ENCODE measurements around the gene PRSS16. TPM values are rescaled to one million over a fixed set of nuclear protein-coding genes. Genes with fewer than 3 reads are reported as not detected.

Gene PRSS16
- total RNA-seq, 1 donor, result not detected

DNA sequence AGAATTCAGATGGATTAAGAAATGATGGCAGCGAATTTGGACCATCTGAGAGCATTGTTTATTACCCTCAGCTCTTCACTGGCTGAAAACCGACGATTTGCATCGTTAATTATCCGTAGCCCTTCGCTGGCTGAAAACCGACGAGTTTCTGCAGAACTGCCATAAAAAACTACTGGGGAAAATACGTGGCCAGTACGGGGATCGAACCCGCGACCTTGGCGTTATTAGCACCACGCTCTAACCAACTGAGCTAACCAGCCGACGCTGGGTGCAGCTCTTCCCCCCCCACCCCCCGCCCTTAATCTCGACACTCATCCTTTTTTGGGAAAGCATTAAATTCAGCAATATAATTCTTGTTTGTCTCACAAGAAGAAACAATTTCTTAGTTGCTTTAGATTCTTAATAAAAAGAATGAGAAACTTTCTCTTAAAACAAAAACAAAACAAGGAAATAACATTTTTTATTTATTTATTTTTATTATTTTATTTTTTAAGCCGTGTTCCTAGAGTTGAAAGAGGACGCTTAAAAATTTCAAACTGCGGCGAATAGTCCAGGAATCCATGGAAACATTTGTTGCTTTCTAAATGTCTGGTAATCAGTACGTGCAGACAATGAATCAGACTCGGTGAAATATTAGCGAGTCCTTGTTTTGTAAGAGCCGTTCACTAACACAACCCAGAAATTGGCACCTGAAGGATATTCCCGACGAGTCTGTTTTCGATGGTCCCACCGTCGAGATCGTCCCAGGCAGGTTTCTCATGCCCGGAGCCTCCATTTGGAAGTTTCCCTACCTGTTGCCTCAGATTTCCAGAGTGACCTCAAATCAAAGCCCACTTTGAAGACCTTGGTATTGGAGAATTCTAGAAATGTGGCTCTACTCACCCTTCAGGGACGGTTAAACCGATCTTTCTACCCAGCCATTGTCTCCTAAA lies 27.8 kb downstream of the PRSS16 start:
- TF ChIP-seq, protein P1, sequence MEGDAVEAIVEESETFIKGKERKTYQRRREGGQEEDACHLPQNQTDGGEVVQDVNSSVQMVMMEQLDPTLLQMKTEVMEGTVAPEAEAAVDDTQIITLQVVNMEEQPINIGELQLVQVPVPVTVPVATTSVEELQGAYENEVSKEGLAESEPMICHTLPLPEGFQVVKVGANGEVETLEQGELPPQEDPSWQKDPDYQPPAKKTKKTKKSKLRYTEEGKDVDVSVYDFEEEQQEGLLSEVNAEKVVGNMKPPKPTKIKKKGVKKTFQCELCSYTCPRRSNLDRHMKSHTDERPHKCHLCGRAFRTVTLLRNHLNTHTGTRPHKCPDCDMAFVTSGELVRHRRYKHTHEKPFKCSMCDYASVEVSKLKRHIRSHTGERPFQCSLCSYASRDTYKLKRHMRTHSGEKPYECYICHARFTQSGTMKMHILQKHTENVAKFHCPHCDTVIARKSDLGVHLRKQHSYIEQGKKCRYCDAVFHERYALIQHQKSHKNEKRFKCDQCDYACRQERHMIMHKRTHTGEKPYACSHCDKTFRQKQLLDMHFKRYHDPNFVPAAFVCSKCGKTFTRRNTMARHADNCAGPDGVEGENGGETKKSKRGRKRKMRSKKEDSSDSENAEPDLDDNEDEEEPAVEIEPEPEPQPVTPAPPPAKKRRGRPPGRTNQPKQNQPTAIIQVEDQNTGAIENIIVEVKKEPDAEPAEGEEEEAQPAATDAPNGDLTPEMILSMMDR (IDR thresholded peaks at IDR 0.05; ENCODE audit: insufficient read depth, low read depth, low read length), result no peak
- DNase-seq (ENCODE audit: low read depth), result no peak
- no peak overlapping the region for H3K4me3 ChIP-seq (ENCODE audit: low read depth, low read length)

DNA sequence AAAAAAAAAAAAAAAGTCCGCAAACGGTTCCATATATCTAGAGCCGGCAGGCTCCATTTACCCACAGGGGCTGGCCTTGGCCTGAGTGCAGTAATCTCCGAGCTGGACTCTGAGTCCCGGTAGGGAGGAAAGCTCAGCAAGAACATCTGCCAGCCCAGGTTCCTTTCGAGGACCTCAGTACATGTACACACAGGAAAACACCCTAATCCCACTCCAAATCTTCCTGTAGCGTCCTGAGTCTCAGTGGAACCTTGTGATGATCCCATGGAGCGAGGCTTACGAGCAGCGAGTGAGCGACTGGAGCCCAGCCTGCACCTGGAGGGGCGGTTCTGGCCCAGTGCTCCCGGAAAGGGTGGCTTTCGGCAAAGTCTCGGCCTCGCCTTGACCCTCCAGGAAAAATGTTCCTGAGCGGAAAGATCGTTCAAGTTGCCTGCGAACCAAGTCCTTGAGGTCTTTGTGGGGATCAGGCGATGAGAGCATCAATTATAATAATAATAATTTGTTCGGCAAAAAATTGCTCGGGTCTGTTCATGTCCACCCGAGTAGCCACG lies 32.1 kb downstream of the PRSS16 start:
- H3K4me3 ChIP-seq (ENCODE audit: low read depth, low read length), result peak overlapping the region; percentile 54
- DNase-seq (ENCODE audit: low read depth), result no peak
- TF ChIP-seq, protein P1 (IDR thresholded peaks at IDR 0.05; ENCODE audit: insufficient read depth, low read depth, low read length), result no peak

DNA sequence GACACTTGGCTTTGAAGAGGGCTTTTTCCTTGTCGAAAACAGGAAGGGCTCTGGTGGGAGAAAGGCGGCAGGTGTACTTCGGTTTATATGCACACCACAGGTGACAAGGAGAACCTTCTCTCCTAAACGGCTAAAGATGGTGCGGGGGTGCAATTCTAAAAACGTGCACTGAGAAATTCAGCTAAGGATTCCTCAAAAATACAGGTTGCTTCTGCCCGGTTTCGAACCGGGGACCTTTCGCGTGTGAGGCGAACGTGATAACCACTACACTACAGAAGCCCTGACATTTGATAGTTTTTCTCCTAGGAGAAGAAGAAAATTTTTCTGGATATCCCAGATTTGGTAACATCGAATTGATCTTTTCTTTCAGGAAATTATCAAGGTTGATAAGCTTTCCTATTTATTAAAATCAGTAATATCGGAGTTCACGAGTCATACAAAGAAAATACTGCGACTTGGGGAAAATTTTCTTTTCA lies 32.6 kb downstream of the PRSS16 start:
- DNase-seq (ENCODE audit: low read depth), result peak; percentile 40
- TF ChIP-seq, protein P1 (IDR thresholded peaks at IDR 0.05; ENCODE audit: insufficient read depth, low read depth, low read length), result no peak
- peak overlapping the region; percentile 54 for H3K4me3 ChIP-seq (ENCODE audit: low read depth, low read length)

DNA sequence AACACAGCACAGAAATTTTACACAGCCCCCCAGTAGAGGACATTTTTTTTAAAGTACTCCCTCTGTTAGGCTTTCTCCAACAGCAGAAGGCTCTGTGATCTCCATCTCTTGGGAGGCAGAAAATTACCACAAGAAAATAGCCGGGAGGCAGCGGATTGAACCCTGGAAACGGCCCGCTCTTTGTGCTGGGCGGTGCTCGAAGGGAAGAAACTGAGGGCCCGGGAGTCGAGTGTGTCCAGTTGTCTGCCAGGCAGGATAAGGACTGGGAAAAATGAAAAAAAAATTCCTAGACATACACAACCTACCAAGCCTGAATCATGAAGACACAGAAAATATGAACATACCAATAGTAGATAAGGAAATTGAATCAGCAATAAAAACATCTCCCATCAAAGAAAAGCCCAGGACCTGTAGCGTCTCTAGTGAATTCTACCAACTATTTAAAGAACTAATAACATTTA lies 33.1 kb downstream of the PRSS16 start:
- peak overlapping the region; percentile 54 for H3K4me3 ChIP-seq (ENCODE audit: low read depth, low read length)
- TF ChIP-seq, protein P1 (IDR thresholded peaks at IDR 0.05; ENCODE audit: insufficient read depth, low read depth, low read length), result no peak
- no peak for DNase-seq (ENCODE audit: low read depth)

DNA sequence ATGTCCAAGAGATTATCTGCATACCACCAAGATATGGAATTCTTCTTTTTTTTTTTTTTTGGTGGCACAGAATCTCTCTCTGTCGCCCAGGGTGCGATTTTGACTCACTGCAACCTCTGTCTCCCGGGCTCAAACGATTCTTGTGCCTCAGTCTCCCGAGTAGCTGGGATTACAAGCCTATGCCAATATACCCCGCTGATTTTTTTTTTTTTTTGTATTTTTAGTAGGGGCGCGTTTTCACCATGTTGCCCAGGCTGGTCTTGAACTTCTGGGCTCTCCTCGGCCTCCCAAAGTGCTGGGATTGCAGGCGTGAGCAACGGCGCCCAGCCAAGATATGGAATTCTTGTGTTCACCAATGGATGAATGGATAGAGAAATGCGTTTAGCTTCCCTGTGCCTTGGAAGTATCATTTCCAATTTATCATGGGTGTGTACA lies 33.6 kb downstream of the PRSS16 start:
- TF ChIP-seq, protein P1 (IDR thresholded peaks at IDR 0.05; ENCODE audit: insufficient read depth, low read depth, low read length), result no peak
- DNase-seq (ENCODE audit: low read depth), result no peak
- no peak overlapping the region for H3K4me3 ChIP-seq (ENCODE audit: low read depth, low read length)

DNA sequence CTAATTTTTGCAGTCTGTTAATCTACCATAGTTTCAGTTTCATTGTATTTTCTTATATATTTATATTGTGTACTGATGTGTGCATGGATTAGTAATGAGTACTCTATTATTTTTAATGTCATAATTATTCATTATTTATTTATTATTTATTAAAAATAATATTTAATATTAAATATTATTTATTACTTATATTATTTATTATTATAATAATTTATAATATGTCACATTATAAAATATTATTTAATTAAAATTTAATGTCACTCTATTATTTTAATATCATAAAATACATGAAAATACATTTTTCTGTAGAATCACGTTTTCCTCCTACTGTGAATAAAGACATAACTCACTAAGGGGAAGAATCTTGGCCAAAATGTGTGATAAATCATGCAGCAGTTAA lies 34.1 kb downstream of the PRSS16 start:
- no peak for DNase-seq (ENCODE audit: low read depth)
- H3K4me3 ChIP-seq (ENCODE audit: low read depth, low read length), result no peak overlapping the region
- TF ChIP-seq, protein P1 (IDR thresholded peaks at IDR 0.05; ENCODE audit: insufficient read depth, low read depth, low read length), result no peak

Data from fibroblast of villous mesenchyme (primary cell).